H1 (cell line): ENCODE data around the gene CHST10. TPM values are rescaled to one million over a fixed set of nuclear protein-coding genes. Genes with fewer than 3 reads are reported as not detected.

Experiments used
- CTCF ChIA-PET: fragments of 300-600 bp; sonication (Branson Sonifier 250); formaldehyde crosslinking; loops from one replicate; lab custom pipeline; 2021; ENCODE audit not compliant: partially characterized antibody; lab: Charles Lee
- POLR2A ChIA-PET: fragments of 300-600 bp; sonication (Branson Sonifier 250); formaldehyde crosslinking; loops from one replicate; lab custom pipeline; 2021; ENCODE audit warnings: inconsistent platforms; ENCODE audit not compliant: partially characterized antibody; lab: Charles Lee
- DNase-seq, 2 experiments: peaks; one replicate each; pipeline versions ENCODE4 v3.0.0 to v3.0.0-alpha.2; 2010 to 2022; ENCODE audit warnings: low spot score in 2 of 2, low read depth in 1 of 2, mixed read lengths in 1 of 2
- FAIRE-seq: peaks from 2 replicates; lab custom pipeline; 2011; peaks lifted over from hg19 to GRCh38; lab: Jason Lieb, UNC
- H2AFZ ChIP-seq: 2 replicates; pipeline ENCODE4 v1.8.1; 2012; ENCODE audit warnings: low read length, inconsistent platforms
- H2AK5ac ChIP-seq: 2 replicates; pipeline ENCODE4 v1.6.1; 2013; ENCODE audit warnings: low read depth, low read length
- H2BK120ac ChIP-seq: replicated peaks from 2 replicates; pipeline ENCODE3; 2013; ENCODE audit warnings: low read depth, low read length, inconsistent platforms
- H2BK12ac ChIP-seq: 2 replicates; pipeline ENCODE4 v1.6.1; 2013; ENCODE audit warnings: low read depth, low read length
- H2BK15ac ChIP-seq: 2 replicates; pipeline ENCODE4 v1.6.1; 2013; ENCODE audit warnings: low read length
- H2BK20ac ChIP-seq: 2 replicates; pipeline ENCODE4 v1.6.1; 2013; ENCODE audit warnings: low read length
- H2BK5ac ChIP-seq: 2 replicates; pipeline ENCODE4 v1.6.1; 2013; ENCODE audit warnings: low read depth, low read length
- H3K14ac ChIP-seq: 2 replicates; pipeline ENCODE4 v1.6.1; 2013; ENCODE audit warnings: inconsistent platforms; ENCODE audit not compliant: insufficient read length
- H3K18ac ChIP-seq: 2 replicates; pipeline ENCODE4 v1.6.1; 2013; ENCODE audit warnings: low read length; ENCODE audit errors: extremely low read depth
- H3K23ac ChIP-seq: 2 replicates; pipeline ENCODE4 v1.6.1; 2013; ENCODE audit warnings: inconsistent platforms; ENCODE audit not compliant: insufficient read length
- H3K23me2 ChIP-seq: 2 replicates; pipeline ENCODE4 v1.6.1; 2013; ENCODE audit warnings: low read depth, low read length
- H3K27ac ChIP-seq: 2 replicates; pipeline ENCODE4 v1.6.1; 2011; ENCODE audit warnings: low read depth, low read length, inconsistent platforms
- H3K27me3 ChIP-seq, 4 experiments: replicated peaks in 1 of 4; 1 replicate in 1 of 4; 2 replicates in 3 of 4; pipeline versions ENCODE4 v1.6.1 to v1.8.1; 2011 to 2013; ENCODE audit warnings: low read length in 3 of 4, mild to moderate bottlenecking in 3 of 4, inconsistent platforms in 2 of 4, mixed read lengths in 2 of 4, moderate library complexity in 1 of 4; ENCODE audit not compliant: control insufficient read depth in 3 of 4, insufficient read depth in 3 of 4; ENCODE audit errors: extremely low read depth in 1 of 4
- H3K36me3 ChIP-seq, 4 experiments: 2 replicates each; pipeline versions ENCODE4 v1.6.1 to v1.8.1; 2011 to 2013; ENCODE audit warnings: mild to moderate bottlenecking in 4 of 4, low read length in 3 of 4, moderate library complexity in 2 of 4, control low read depth in 1 of 4, inconsistent platforms in 1 of 4; ENCODE audit not compliant: insufficient read depth in 4 of 4, control insufficient read depth in 2 of 4
- H3K4ac ChIP-seq: replicated peaks from 2 replicates; pipeline ENCODE3; 2013; ENCODE audit warnings: low read length, low read depth, mixed read lengths, inconsistent platforms; ENCODE audit not compliant: insufficient read length
- H3K4me1 ChIP-seq, 4 experiments: replicated peaks in 1 of 4; 1 replicate in 1 of 4; 2 replicates in 3 of 4; pipeline versions ENCODE4 v1.6.1 to v1.8.1; 2011 to 2013; ENCODE audit warnings: low read length in 3 of 4, inconsistent platforms in 2 of 4, mixed read lengths in 1 of 4; ENCODE audit not compliant: insufficient read depth in 4 of 4, control insufficient read depth in 3 of 4
- H3K4me2 ChIP-seq, 2 experiments: 2 replicates each; pipeline versions ENCODE4 v1.6.1 to v1.8.1; 2011 to 2013; ENCODE audit warnings: low read depth in 2 of 2, low read length in 2 of 2, control low read depth in 1 of 2, inconsistent platforms in 1 of 2, mild to moderate bottlenecking in 1 of 2; ENCODE audit not compliant: insufficient read depth in 1 of 2
- H3K4me3 ChIP-seq, 4 experiments: fragments of 200-600, 300-600 bp in 1 of 4; sonication (generic), shearing (Covaris generic), sonication (Bioruptor Twin) in 1 of 4; 2 replicates each; pipeline versions ENCODE4 v1.5.1 to v1.8.1; 2011 to 2016; ENCODE audit warnings: low read length in 4 of 4, low read depth in 3 of 4, control low read depth in 2 of 4, inconsistent platforms in 2 of 4, mild to moderate bottlenecking in 2 of 4, mixed read lengths in 1 of 4, moderate library complexity in 1 of 4; ENCODE audit not compliant: insufficient read depth in 2 of 4; ENCODE audit errors: extremely low read depth in 1 of 4
- H3K56ac ChIP-seq: replicated peaks from 2 replicates; pipeline ENCODE3; 2013; ENCODE audit warnings: low read depth, mild to moderate bottlenecking, mixed read lengths, low read length, inconsistent platforms; ENCODE audit not compliant: insufficient read length
- H3K79me1 ChIP-seq: 2 replicates; pipeline ENCODE4 v1.6.1; 2013; ENCODE audit warnings: low read depth, low read length, control low read depth
- H3K79me2 ChIP-seq, 2 experiments: 2 replicates each; pipeline versions ENCODE4 v1.6.1 to v1.8.1; 2012 to 2013; ENCODE audit warnings: low read length in 2 of 2, mild to moderate bottlenecking in 2 of 2, inconsistent platforms in 1 of 2; ENCODE audit not compliant: insufficient read depth in 2 of 2, control insufficient read depth in 1 of 2
- H3K9ac ChIP-seq, 4 experiments: replicated peaks in 1 of 4; 1 replicate in 1 of 4; 2 replicates in 3 of 4; pipeline versions ENCODE4 v1.6.1 to v1.8.1; 2011 to 2013; ENCODE audit warnings: low read depth in 3 of 4, low read length in 3 of 4, control low read depth in 2 of 4, mild to moderate bottlenecking in 2 of 4, moderate library complexity in 2 of 4, inconsistent platforms in 1 of 4; ENCODE audit errors: extremely low read depth in 1 of 4
- H3K9me3 ChIP-seq, 2 experiments: 2 replicates each; pipeline versions ENCODE4 v1.6.1 to v1.8.1; 2012 to 2013; ENCODE audit warnings: mild to moderate bottlenecking in 2 of 2, moderate library complexity in 2 of 2, control low read depth in 1 of 2, inconsistent platforms in 1 of 2, low read depth in 1 of 2, low read length in 1 of 2, mixed read lengths in 1 of 2; ENCODE audit not compliant: insufficient read depth in 2 of 2
- H4K20me1 ChIP-seq, 2 experiments: replicated peaks in 1 of 2; 2 replicates each; pipeline versions ENCODE3 to v1.8.1; 2011 to 2013; ENCODE audit warnings: inconsistent platforms in 2 of 2, low read length in 2 of 2, mild to moderate bottlenecking in 1 of 2; ENCODE audit not compliant: insufficient read depth in 2 of 2, control insufficient read depth in 1 of 2
- H4K5ac ChIP-seq: 2 replicates; pipeline ENCODE4 v1.6.1; 2013; ENCODE audit warnings: low read length, low read depth, mixed read lengths, inconsistent platforms; ENCODE audit not compliant: insufficient read length
- H4K8ac ChIP-seq: 2 replicates; pipeline ENCODE4 v1.8.0; 2013; ENCODE audit warnings: mild to moderate bottlenecking, moderate library complexity, low read length, inconsistent platforms; ENCODE audit not compliant: insufficient read depth; ENCODE audit errors: extremely low read depth
- H4K91ac ChIP-seq: replicated peaks from 2 replicates; pipeline ENCODE3; 2013; ENCODE audit warnings: low read length, mixed read lengths, inconsistent platforms; ENCODE audit not compliant: insufficient read length
- BACH1 ChIP-seq: IDR thresholded peaks from 2 replicates; pipeline ENCODE4 v1.6.1; 2012; ENCODE audit warnings: low read length, improper control_type of control experiment
- CBX8 ChIP-seq: fragments of 300-800, 300-1000 bp; sonication (generic); IDR thresholded peaks from 2 replicates; pipeline ENCODE4 v1.7.1; 2016; ENCODE audit warnings: low read depth, low read length, borderline replicate concordance
- CEBPB ChIP-seq: IDR thresholded peaks from 2 replicates; pipeline ENCODE4 v1.6.1; 2012; ENCODE audit warnings: low read depth, low read length
- CREB1 ChIP-seq: IDR thresholded peaks from 2 replicates; pipeline ENCODE4 v1.6.1; 2012; ENCODE audit warnings: inconsistent platforms
- EZH2 ChIP-seq: fragments of 200-600 bp; sonication (generic); IDR thresholded peaks from 2 replicates; pipeline ENCODE4 v1.7.1; 2012; ENCODE audit warnings: low read depth, mild to moderate bottlenecking, moderate library complexity, low read length, inconsistent platforms; ENCODE audit not compliant: severe bottlenecking
- KDM4A ChIP-seq: IDR thresholded peaks from one replicate; pipeline ENCODE4 v1.7.1; 2012; ENCODE audit warnings: low read depth, mild to moderate bottlenecking, moderate library complexity, low read length, inconsistent platforms; ENCODE audit not compliant: severe bottlenecking
- MAFK ChIP-seq: IDR thresholded peaks from 2 replicates; pipeline ENCODE4 v1.6.1; 2012; ENCODE audit warnings: low read depth, mild to moderate bottlenecking, improper control_type of control experiment, low read length
- SP1 ChIP-seq: IDR thresholded peaks from 2 replicates; pipeline ENCODE4 v1.6.1; 2011; ENCODE audit warnings: low read depth, low read length
- SP4 ChIP-seq: IDR thresholded peaks from 2 replicates; pipeline ENCODE4 v1.6.1; 2012; ENCODE audit warnings: low read length, inconsistent platforms
- TEAD4 ChIP-seq: IDR thresholded peaks from 2 replicates; pipeline ENCODE4 v1.6.1; 2012; ENCODE audit warnings: low read depth, low read length, inconsistent platforms, mixed read lengths
- WGBS, 2 experiments: shearing (Covaris generic) in 1 of 2; methylation state at CpG; one replicate each; pipeline versions ENCODE4 v1.1.6 to v1.1.7; 2013 to 2015; ENCODE audit warnings: low lambda C conversion rate in 2 of 2, mixed read lengths in 2 of 2, inconsistent platforms in 1 of 2, low coverage in 1 of 2, missing lambda C conversion rate in 1 of 2; ENCODE audit not compliant: insufficient replicate concordance in 2 of 2, insufficient coverage in 1 of 2, insufficient read length in 1 of 2; ENCODE audit errors: extremely low coverage in 1 of 2, missing lambda C conversion rate in 1 of 2; 5-methylcytosine and 5-hydroxymethylcytosine counted together
- polyA plus RNA-seq, 7 experiments: library from polyadenylated mRNA; depleted of rRNA in 3 of 7; stranded (reverse) in 5 of 7; unstranded in 2 of 7; fragments of >200 nt in 5 of 7; fragments of 200-250 nt in 2 of 7; gene quantifications; 1 replicate in 5 of 7; 2 replicates in 1 of 7; 4 replicates in 1 of 7; pipeline versions ENCODE4 v1.2.1 to v1.2.3, GENCODE V29; 2011 to 2013; ENCODE audit warnings: missing spikeins in 2 of 7, mixed read lengths in 2 of 7
- total RNA-seq: library from RNA; stranded (reverse); fragmentation: NEBNext Ultra II Directional; extraction: Animal tissue kit (Norgen Biotek cat#: 25700); gene quantifications from 2 replicates; pipeline ENCODE4 v1.2.1, GENCODE V29; 2021
- TF ChIP-seq, protein P1 (sequence below): IDR thresholded peaks from 2 replicates; pipeline ENCODE4 v1.6.1; 2011; ENCODE audit warnings: low read length, improper control_type of control experiment
- TF ChIP-seq, protein P2 (sequence below), 3 experiments: IDR thresholded peaks; 1 replicate in 2 of 3; 2 replicates in 1 of 3; pipeline versions ENCODE4 v1.5.1 to v1.6.1; 2011; ENCODE audit warnings: low read length in 3 of 3, mild to moderate bottlenecking in 3 of 3, inconsistent platforms in 2 of 3, low read depth in 1 of 3, moderate library complexity in 1 of 3; ENCODE audit not compliant: insufficient read depth in 1 of 3; ENCODE audit errors: control extremely low read depth in 1 of 3

CHST10 gene
- total and polyA plus RNA-seq, 2 of the 8 experiments (the other 6 are each of a cell fraction or from before 2014, with no cell fraction given) = 27.3 to 29.1 TPM

DNA sequence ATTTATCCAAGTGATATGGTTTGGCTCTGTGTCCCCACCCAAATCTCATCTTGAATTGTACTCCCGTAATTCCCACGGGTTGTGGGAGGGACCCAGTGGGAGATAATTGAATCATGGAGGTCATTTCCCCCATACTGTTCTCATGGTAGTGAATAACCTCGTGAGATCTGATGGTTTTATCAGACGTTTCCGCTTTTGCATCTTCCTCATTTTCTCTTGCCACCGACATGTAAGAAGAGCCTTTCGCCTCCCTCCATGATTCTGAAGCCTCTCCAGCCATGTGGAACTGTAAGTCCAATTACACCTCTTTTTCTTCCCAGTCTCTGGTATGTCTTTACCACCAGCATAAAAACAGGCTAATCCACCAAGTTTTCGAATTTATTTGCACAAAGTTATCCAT, 20.3 kb upstream of the CHST10 start:
- Histone ChIP-seq H4K91ac (no peak overlapping the region), H2BK12ac (no peak overlapping the region), H3K79me1 (no peaks in the 10 kb centered on the region), H3K14ac (no peak overlapping the region), H2BK15ac (no peak overlapping the region), H2BK120ac (no peak overlapping the region), H4K20me1 (no peaks in the 10 kb centered on the region), H3K79me2 (no peaks in the 10 kb centered on the region), H2AK5ac (no peak overlapping the region), H3K9ac (no peak overlapping the region), H2BK20ac (no peak overlapping the region), H3K4me1 (no peaks in the 10 kb centered on the region), H3K4me3 (no peak overlapping the region), H3K27me3 (no peaks in the 10 kb centered on the region), H3K18ac (no peak overlapping the region), H3K36me3 (no peaks in the 10 kb centered on the region), H4K8ac (no peak overlapping the region), H3K4ac (no peak overlapping the region), H3K56ac (no peak overlapping the region), H3K4me2 (no peak overlapping the region), H2BK5ac (no peak overlapping the region), H3K23me2 (no peaks in the 10 kb centered on the region; the same call in 1 of the 2 replicates), H3K23ac (no peak overlapping the region), H2AFZ (no peak overlapping the region), H4K5ac (no peak overlapping the region), H3K27ac (no peak overlapping the region), H3K9me3 (no peaks in the 10 kb centered on the region; a peak in 2 of 4 replicates)
- WGBS, 2 experiments = 96% methylated on average over 8 of the region's 8 CpGs; no CpG with 5 or more reads in 1 of the 2 experiments
- FAIRE-seq (no peak), DNase-seq (no peak)
- ChIA-PET CTCF (no interaction called here), POLR2A (no interaction called here)
- TF ChIP-seq, protein P1, sequence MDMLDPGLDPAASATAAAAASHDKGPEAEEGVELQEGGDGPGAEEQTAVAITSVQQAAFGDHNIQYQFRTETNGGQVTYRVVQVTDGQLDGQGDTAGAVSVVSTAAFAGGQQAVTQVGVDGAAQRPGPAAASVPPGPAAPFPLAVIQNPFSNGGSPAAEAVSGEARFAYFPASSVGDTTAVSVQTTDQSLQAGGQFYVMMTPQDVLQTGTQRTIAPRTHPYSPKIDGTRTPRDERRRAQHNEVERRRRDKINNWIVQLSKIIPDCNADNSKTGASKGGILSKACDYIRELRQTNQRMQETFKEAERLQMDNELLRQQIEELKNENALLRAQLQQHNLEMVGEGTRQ = no peak
- TF ChIP-seq EZH2 (no peak), KDM4A (no peak), TEAD4 (no peak), CBX8 (no peak), SP4 (no peak), BACH1 (no peak), CEBPB (no peak), MAFK (no peak), SP1 (no peak), CREB1 (no peak)
- TF ChIP-seq, protein P2, sequence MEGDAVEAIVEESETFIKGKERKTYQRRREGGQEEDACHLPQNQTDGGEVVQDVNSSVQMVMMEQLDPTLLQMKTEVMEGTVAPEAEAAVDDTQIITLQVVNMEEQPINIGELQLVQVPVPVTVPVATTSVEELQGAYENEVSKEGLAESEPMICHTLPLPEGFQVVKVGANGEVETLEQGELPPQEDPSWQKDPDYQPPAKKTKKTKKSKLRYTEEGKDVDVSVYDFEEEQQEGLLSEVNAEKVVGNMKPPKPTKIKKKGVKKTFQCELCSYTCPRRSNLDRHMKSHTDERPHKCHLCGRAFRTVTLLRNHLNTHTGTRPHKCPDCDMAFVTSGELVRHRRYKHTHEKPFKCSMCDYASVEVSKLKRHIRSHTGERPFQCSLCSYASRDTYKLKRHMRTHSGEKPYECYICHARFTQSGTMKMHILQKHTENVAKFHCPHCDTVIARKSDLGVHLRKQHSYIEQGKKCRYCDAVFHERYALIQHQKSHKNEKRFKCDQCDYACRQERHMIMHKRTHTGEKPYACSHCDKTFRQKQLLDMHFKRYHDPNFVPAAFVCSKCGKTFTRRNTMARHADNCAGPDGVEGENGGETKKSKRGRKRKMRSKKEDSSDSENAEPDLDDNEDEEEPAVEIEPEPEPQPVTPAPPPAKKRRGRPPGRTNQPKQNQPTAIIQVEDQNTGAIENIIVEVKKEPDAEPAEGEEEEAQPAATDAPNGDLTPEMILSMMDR (IDR thresholded peaks at IDR 0.05; ENCODE audit: control extremely low read depth in 1 of 3, insufficient read depth in 1 of 3, low read depth in 1 of 3, low read length in 3 of 3) = no peak
